IPS-15b (cell line): Measurements from ENCODE around the gene CDX2.
A peak's percentile ranks its signal among the peaks of the same experiment; 100 is the strongest.

Experiments
- H3K27me3 ChIP-seq: one replicate; pipeline ENCODE4 v1.6.1; 2013; ENCODE audit warnings: low read length; ENCODE audit not compliant: control insufficient read depth, insufficient read depth
- H3K36me3 ChIP-seq: one replicate; pipeline ENCODE4 v1.6.1; 2013; ENCODE audit warnings: low read length; ENCODE audit not compliant: control insufficient read depth, insufficient read depth
- H3K4me1 ChIP-seq: one replicate; pipeline ENCODE4 v1.6.1; 2013; ENCODE audit warnings: mild to moderate bottlenecking, low read length; ENCODE audit not compliant: control insufficient read depth, insufficient read depth
- H3K4me3 ChIP-seq: one replicate; pipeline ENCODE4 v1.5.1; 2013; ENCODE audit warnings: low read depth, low read length
- H3K9ac ChIP-seq: one replicate; pipeline ENCODE4 v1.6.1; 2013; ENCODE audit warnings: low read depth, mild to moderate bottlenecking, low read length
- H3K9me3 ChIP-seq: one replicate; pipeline ENCODE4 v1.6.1; 2013; ENCODE audit warnings: mild to moderate bottlenecking, low read length; ENCODE audit not compliant: control insufficient read depth, insufficient read depth

The CDX2 gene

DNA sequence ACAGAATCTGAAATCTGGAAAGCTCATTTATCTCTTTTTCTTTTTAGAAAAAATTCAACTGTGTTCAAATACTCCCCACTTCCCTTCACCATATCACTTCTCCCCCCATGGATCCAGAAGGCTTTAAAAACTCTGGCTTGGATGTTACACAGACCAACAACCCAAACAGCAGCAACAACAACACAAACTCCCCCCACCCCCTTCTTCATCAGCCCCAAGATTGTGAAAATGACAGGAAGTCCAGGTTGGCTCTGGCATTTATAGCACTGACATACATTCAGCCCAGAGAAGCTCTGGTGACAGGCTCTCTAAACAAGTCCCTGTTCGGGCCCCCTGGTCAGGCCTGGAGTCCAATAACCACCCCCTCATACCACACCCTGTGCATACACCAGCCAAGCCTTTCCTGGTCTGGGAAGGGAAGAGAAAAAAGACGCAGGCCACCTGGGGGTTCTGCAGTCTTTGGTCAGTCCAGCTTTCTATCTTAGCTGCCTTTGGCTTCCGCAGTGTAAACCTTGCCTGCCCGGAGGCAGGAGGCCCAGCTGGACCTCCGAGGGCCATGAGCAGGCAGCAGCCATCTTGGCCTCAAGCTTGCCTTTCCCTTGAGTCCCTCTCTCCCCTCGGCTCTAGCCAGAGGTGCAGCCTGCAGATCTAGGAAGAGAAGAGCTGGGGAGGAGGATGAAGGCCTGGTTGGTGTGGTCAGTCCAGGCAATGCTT, 6.8 kb downstream of the CDX2 start:
- no peaks in the 10 kb centered on the region for H3K9me3 ChIP-seq
- peaks cover 98% of the 10 kb centered on the region for H3K27me3 ChIP-seq
- H3K4me1 ChIP-seq: peaks cover 14% of the 10 kb centered on the region
- no peaks in the 10 kb centered on the region for H3K36me3 ChIP-seq
- H3K4me3 ChIP-seq: peak overlapping the region; percentile 26
- H3K9ac ChIP-seq: no peak overlapping the region

DNA sequence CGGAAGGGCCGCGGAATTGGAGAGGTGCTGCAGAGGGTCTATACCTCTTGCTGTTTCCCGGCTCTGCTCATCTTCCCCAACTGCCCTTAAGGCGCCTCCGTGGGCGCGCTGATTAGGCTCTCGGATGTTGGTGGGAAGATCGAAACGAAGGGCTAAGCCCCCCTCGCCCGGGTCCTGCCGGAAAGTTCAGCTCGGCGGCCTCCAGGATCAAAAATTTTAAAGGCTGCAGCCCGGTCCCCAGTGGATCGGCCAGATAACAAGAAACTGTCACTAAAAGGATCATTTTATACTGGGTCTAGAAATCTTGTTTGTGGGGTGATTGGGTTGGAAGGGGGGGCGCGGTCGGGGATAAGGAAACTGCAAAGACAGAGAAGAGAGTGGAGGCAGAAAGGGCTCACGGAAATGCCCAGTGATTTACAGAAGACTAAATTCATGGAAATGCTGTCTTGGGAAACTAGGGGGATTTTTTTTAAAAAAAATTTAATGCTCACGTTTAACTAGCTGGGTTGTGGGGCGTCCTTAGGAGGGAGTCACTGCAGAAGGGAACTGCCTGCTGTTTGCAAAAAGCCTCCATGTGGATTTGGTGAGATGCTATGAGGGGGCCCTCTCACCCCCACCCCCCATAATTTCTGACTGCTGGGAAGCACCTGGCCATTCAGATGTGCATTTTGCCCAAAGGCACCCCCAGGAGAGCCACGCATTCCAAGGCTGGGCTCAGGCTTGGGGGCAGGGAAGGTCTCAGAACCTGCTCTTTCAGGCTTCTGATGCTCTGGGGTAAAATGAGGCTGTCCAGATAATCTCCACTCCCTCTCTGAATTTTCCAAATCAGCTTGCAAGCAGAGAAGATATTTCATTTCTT, 7.7 kb downstream of the CDX2 start:
- Histone ChIP-seq H3K9me3 (no peaks in the 10 kb centered on the region), H3K27me3 (peaks cover 100% of the 10 kb centered on the region), H3K9ac (no peak overlapping the region), H3K4me1 (peaks cover 14% of the 10 kb centered on the region), H3K4me3 (no peak overlapping the region), H3K36me3 (no peaks in the 10 kb centered on the region)

DNA sequence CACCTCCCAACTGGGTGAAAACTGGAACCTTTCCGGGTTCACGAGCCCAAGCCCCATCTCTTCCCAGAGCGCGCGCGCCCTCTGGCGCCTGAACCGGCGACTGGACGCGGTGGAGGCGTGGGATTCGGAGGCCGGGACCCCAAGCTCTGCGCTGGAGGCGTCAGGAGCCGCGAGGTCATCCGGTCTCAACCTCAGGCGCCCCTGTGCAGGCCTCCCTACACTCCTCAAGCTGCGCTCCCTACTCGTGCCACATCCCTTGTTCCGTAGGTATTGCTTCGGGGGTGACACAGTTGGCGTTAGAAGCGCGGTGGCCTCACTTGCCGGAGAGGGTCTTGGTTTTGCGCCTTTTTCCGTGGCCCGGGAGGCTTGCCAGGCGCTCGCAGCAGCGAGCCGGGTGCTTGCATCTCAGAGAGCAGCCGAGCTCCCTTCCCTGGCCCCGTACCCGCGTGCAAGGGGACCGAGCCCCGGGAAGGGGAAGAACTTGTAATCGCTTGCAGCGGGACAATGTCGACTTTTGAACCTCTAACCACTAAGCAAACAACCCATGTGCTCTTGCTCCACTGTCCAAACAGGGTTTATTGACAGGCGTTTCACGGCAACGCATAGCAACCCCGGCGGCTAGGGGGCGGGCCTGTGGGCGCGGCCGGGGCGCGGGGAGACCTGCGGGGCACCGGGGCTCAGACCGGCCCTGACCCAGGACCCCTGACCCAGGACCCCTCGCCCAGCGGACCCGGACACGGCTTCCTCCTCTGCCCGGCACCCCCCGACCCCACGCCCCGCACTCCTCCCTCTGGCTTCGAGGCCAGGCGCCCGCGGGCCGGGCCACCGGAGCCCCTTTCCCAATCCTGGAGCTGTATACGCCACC, 8.5 kb downstream of the CDX2 start:
- Histone ChIP-seq H3K27me3 (peaks cover 100% of the 10 kb centered on the region), H3K4me3 (peak overlapping the region; percentile 32), H3K9ac (no peak overlapping the region), H3K9me3 (no peaks in the 10 kb centered on the region), H3K36me3 (no peaks in the 10 kb centered on the region), H3K4me1 (peaks cover 8% of the 10 kb centered on the region)

DNA sequence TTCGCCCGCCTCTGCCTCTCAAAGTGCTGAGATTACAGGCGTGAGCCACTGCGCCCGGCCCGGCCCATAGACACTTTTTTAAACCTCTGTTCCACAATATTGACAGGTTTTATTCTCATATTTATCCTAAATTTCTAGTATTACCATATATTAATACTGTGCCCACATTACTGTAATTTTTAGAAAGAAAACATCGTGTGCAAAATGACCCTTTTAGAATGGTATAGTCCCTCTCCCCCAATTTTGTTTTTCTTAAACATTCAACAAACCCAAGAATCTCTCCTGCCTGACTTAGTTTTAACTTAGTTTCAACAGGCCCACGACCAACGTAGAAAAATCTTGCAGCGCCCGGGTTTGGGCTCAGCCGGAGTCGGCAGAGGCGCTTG, 9.1 kb downstream of the CDX2 start:
- H3K9ac ChIP-seq: no peak overlapping the region

DNA sequence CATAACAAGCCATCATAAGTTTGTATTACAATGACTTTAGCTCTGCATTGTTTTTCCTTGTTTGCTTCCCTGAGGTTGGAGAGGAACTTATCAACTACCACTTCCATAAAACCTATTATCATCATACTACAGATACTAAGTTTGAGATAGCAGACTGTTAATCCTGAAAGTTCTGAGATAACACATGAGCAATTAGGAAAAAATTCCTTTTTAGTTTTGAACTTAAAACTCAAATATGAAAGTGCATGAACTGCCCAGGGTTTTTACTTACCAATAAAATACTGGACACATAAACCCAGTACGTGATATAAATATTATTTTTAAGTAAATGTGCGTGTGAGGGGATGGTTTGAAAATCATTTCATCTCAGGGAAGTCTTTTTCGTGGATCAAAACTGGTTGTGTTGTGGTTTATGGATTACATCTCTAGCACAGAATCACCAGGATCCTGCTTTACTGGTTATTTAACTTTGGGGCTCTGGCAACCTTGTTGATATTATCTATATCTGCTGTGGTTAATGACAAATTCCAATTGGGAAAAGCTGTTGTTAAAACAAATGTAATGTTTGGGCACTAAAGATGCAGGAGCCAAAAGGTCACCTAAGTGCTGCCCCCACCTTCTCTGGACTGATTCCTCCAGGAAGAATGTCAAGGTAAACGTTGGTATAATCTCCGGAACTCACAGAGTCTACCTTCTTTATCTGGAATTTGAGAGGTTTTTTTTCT, 12.4 kb downstream of the CDX2 start:
- Histone ChIP-seq H3K27me3 (peaks cover 99% of the 10 kb centered on the region), H3K4me3 (no peak overlapping the region), H3K36me3 (no peaks in the 10 kb centered on the region), H3K9me3 (no peaks in the 10 kb centered on the region), H3K4me1 (no peaks in the 10 kb centered on the region), H3K9ac (no peak overlapping the region)

More for the DNA sequence above, 9.1 kb downstream of the CDX2 start:
- H3K9me3 ChIP-seq: no peaks in the 10 kb centered on the region
- no peaks in the 10 kb centered on the region for H3K36me3 ChIP-seq
- peaks cover 100% of the 10 kb centered on the region for H3K27me3 ChIP-seq
- no peak overlapping the region for H3K4me3 ChIP-seq
- H3K4me1 ChIP-seq: peaks cover 8% of the 10 kb centered on the region

DNA sequence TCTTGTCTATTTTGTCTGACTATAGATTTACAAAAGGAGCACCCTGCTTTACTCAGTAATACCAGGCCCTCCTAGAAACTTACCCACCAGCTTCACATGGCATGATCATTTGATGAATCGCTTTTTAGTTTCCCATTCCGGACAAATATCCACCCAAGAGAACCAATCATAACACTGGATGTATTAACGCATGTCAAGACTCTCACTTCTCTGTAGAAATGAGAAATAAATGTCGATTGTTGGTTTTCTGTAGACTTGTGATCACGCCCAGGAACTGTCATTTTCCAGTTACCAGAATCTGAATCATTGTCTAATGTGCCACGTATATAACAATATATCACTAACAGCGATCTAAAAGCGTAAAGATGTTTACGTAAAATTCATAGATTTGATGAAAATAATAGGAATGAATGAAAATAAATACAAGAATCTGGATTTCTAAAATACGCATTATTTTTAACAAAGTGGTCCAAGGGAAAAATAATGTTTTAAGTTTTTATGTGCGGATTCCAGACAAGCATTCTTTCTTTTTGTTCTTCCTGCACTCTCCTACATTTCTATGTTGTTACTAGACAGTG, 14.0 kb downstream of the CDX2 start:
- Histone ChIP-seq H3K36me3 (no peaks in the 10 kb centered on the region), H3K9me3 (no peaks in the 10 kb centered on the region), H3K27me3 (peaks cover 95% of the 10 kb centered on the region), H3K4me1 (no peaks in the 10 kb centered on the region), H3K4me3 (peak overlapping the region; percentile 56), H3K9ac (no peak overlapping the region)

DNA sequence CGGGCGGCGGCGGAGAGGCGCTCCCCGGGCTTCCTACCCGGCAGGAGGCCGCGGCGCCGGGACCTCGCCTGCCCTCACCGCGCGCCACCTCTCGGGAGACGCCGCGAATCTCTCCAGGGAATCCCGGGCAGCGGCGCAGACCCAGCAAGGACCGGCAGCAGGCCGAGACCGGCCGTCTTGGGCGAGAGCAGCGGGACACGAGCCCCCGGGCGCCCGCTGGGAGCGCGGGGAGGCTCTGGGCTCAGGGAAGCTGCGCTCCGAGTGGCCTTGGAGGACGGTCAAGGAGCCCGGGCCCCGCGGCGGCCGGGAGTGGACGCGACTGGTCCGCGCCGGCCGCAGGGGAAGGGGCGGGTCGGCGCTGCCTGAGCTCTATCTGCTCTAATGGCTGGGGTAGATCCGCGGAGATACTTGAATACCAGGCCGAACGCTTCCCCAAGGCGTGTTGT, 14.7 kb downstream of the CDX2 start:
- no peaks in the 10 kb centered on the region for H3K36me3 ChIP-seq
- no peak overlapping the region for H3K9ac ChIP-seq
- H3K9me3 ChIP-seq: no peaks in the 10 kb centered on the region
- H3K4me1 ChIP-seq: no peaks in the 10 kb centered on the region
- peaks cover 95% of the 10 kb centered on the region for H3K27me3 ChIP-seq
- H3K4me3 ChIP-seq: peak overlapping the region; percentile 56

DNA sequence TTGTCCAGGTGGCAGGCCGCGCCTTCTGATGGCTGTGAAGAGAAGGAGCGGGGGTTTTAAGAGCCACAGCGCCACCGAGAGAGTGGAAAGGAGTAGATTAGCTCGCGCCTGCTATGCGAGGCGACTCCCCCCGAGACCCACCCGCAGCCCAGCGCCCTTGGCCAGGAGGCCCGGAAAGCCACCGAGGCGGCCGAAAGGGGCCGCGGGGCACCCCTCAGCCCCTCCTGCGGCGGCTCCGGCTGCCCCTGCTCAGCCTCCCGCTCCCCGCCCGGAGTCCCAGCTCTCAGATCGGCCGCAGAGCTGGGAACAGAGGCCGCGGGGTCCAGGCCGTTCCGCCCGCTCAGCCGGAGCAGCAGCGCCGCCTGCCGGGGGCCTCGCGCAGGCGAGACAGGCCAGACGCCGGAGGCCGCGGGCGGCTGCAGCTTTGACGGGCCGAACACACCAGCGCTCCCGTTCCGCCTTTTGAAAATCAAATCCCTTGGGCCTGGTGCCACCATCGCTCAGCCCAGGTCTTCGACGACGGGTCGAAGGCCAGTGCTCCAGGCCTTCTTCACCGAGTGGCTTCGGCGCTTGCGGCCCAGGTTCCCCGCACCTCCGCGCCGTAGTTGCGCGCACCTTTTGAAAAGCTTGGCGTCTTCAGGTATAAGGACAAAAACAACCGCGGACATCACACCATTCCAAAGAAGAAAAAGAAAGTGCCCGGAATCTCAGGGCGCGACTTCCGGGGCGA, 15.3 kb downstream of the CDX2 start:
- peak overlapping the region; percentile 56 for H3K4me3 ChIP-seq
- H3K9ac ChIP-seq: no peak overlapping the region
- H3K27me3 ChIP-seq: peaks cover 94% of the 10 kb centered on the region
- H3K36me3 ChIP-seq: no peaks in the 10 kb centered on the region
- no peaks in the 10 kb centered on the region for H3K9me3 ChIP-seq
- H3K4me1 ChIP-seq: no peaks in the 10 kb centered on the region

DNA sequence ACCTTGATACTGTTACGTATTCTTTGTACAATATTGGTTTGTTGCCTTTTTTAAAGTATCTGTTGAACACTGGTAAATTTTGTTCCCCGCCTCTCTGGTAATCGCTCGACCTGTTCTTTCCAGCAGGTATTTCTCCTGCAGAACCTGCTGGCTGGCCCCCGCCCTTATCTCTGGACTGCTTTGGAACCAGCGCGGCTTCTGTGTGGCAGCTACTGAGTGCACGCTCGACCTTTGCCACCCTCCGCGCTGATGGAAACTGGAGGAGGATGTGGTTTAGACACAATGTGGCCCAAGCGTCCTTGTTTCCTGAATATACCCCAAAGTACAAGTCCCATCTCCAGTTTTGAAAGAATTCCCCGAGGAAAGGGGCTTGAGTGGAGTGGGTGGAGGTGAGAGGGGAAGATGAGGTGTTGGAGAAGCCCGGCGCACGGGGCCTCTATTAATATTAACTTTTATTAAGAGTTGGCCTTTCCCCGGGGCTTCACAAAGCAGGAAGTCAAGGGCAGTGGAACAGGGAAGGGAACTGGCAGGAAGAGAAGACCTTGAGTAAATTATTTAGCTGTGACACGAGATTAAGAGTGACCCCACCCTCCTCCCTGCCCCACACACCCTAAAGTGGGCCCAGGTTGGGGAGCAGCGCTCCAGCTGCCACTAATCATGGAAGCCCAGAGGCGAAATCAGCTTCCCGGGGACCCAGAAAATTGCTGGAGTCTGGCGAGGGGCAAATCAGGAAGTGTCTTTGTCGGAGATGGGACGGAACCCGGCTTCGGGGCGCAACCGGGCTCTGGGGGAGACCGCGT, 16.0 kb downstream of the CDX2 start:
- Histone ChIP-seq H3K36me3 (no peaks in the 10 kb centered on the region), H3K4me3 (peak overlapping the region; percentile 56), H3K27me3 (peaks cover 92% of the 10 kb centered on the region), H3K9ac (no peak overlapping the region), H3K9me3 (no peaks in the 10 kb centered on the region), H3K4me1 (no peaks in the 10 kb centered on the region)

DNA sequence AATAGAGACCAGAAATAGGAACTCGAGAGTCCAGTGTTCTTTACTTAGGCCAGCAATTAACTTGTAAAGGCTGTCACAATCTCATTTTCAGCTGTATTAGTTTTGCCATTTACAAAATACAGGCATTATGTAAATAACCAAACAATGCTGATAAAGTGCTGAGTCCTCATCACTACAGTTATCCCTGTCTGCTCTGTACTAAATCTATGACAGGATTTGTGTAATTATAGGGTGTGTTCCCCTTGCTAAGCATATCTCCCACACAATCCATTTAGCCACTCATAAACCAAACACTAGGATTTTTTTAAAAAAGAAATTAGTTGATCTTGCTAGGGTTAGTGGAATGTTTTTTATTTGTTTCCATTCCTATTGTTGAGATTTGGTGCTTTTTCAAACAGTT, 26.1 kb downstream of the CDX2 start:
- Histone ChIP-seq H3K4me3 (no peak overlapping the region), H3K27me3 (peaks cover 43% of the 10 kb centered on the region), H3K36me3 (no peaks in the 10 kb centered on the region), H3K9me3 (no peaks in the 10 kb centered on the region), H3K4me1 (no peaks in the 10 kb centered on the region), H3K9ac (no peak overlapping the region)
